ENCODE results near the gene DCAF17.

DNA sequence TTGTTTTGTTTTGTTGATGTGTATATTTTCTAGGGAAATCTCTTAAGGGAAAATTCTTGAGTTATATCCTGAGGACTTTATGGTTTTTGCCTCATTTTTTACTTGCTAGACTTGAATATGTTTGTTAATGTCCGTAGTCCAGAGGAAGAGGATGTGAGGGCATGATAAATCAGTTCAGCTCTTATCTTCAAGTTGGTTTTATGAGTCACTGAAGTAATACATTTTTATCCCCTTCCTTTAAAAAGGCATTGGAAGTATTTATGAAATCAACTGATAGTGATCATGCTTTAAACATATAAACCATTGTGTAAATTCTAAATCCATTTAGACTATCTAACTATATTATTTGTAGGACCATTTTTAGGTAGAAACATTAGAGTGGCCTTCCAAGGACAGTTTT lies 44.3 kb downstream of the DCAF17 start:
- TF ChIP-seq GATA2 (IDR thresholded peaks at IDR 0.05; ENCODE audit: low read depth, low read length) (no peak), GATA3 (IDR thresholded peaks at IDR 0.05; ENCODE audit: low read depth, low read length) (no peak)

Data from SH-SY5Y (cell line).